Astrocyte of the cerebellum (primary cell): ENCODE data around the gene ST3GAL5.
"Not testable (repeated sequence)": the region's sequence is repeated elsewhere in the genome, so short reads cannot be mapped to it uniquely, and the experiment has no call there.

Source experiments
- DNase-seq: peaks from one replicate; pipeline ENCODE4 v3.0.0-alpha.2; 2011; ENCODE audit warnings: low read depth
- H3K4me3 ChIP-seq: 2 replicates; pipeline ENCODE4 v1.5.1; 2011; ENCODE audit warnings: mild to moderate bottlenecking, low read depth, low read length, moderate library complexity
- CTCF ChIP-seq: IDR thresholded peaks from 2 replicates; pipeline ENCODE4 v1.5.1; 2012; ENCODE audit warnings: low read length, low read depth, moderate library complexity, mild to moderate bottlenecking; ENCODE audit errors: missing control alignments
- in situ Hi-C: cut with HindIII; loops from 2 replicates; pipeline ENCODE4 v1.10.0; 2017; ENCODE audit warnings: low sequenced_read_pairs

Gene ST3GAL5

GRCh38 chr2:85933753-85934594 lies 45.2 kb upstream of the ST3GAL5 start:
- DNase-seq = no peak
- no peak for TF ChIP-seq CTCF
- in situ Hi-C loops = no loop called here
- no peak overlapping the region for H3K4me3 ChIP-seq

- DNase-seq, in situ Hi-C loops, H3K4me3 ChIP-seq: not testable (repeated sequence)
These were observed 42.4 kb upstream of the ST3GAL5 start for GRCh38 chr2:85931151-85931550.

- no peak for TF ChIP-seq CTCF
- in situ Hi-C loops = no loop called here
- H3K4me3 ChIP-seq = no peak overlapping the region
- DNase-seq = no peak
These were observed 41.6 kb upstream of the ST3GAL5 start for GRCh38 chr2:85930129-85931124.

GRCh38 chr2:85929096-85930050 lies 40.6 kb upstream of the ST3GAL5 start:
- in situ Hi-C loops = no loop called here
- no peak overlapping the region for H3K4me3 ChIP-seq
- TF ChIP-seq CTCF = no peak
- DNase-seq = no peak

- H3K4me3 ChIP-seq = no peak overlapping the region
- TF ChIP-seq CTCF = no peak
- DNase-seq = no peak
- in situ Hi-C loops = no loop called here
These were observed 38.3 kb upstream of the ST3GAL5 start for GRCh38 chr2:85926931-85927661.

GRCh38 chr2:85926526-85926925 lies 37.7 kb upstream of the ST3GAL5 start:
- TF ChIP-seq CTCF = no peak
- no peak for DNase-seq
- no peak overlapping the region for H3K4me3 ChIP-seq
- in situ Hi-C loops = no loop called here
